Lower lobe of right lung (tissue), 2 donors: ENCODE results near the gene LRFN5. TPM values are rescaled to one million over a fixed set of nuclear protein-coding genes. Genes with fewer than 3 reads are reported as not detected.

Source experiments
- ATAC-seq, 2 donors: fragments of 200-7000 bp; cut with Tn5 transposase; one replicate each; pipeline ENCODE4 v1.9.1; 2020 to 2022; ENCODE audit warnings: mild to moderate bottlenecking in 2 of 2, moderate library complexity in 2 of 2
- DNase-seq: peaks from one replicate; pipeline ENCODE4 v3.0.0-alpha.2; 2020
- H3K27ac ChIP-seq: fragments of 200-600 bp; one replicate; pipeline ENCODE4 v1.8.0; 2022
- H3K27me3 ChIP-seq: fragments of 200-600 bp; one replicate; pipeline ENCODE4 v1.8.0; 2022; ENCODE audit warnings: low read depth
- H3K36me3 ChIP-seq: fragments of 200-600 bp; one replicate; pipeline ENCODE4 v1.8.0; 2022; ENCODE audit warnings: mild to moderate bottlenecking
- H3K4me1 ChIP-seq: fragments of 200-600 bp; one replicate; pipeline ENCODE4 v1.8.0; 2022
- H3K4me3 ChIP-seq: fragments of 200-600 bp; one replicate; pipeline ENCODE4 v1.8.0; 2022; ENCODE audit warnings: mild to moderate bottlenecking
- H3K9me3 ChIP-seq: fragments of 200-600 bp; one replicate; pipeline ENCODE4 v1.8.0; 2022
- CTCF ChIP-seq: fragments of 200-600 bp; IDR thresholded peaks from one replicate; pipeline ENCODE4 v1.8.0; 2022; ENCODE audit warnings: antibody characterized with exemption, mild to moderate bottlenecking
- intact Hi-C: fragments of 100-400 bp; cut with DNase I; formaldehyde crosslinking; loops from one replicate; pipeline ENCODE4 v1.11.0; 2022
- total RNA-seq: library from RNA; stranded (reverse); fragmentation: NEBNext Ultra II Directional; extraction: Animal tissue kit (Norgen Biotek cat#: 25700); gene quantifications from one replicate; pipeline ENCODE4 v1.2.1, GENCODE V29; 2021
- donor health status: DM: no; HTN: yes; CAD: no; lungs with severe emphysema.

Gene LRFN5
- total RNA-seq, 1 donor from 2014 or later = 1.3 TPM

- intact Hi-C loops = no loop called here
- TF ChIP-seq CTCF = no peak
Observed at GRCh38 chr14:41873686-41874317, 267.1 kb downstream of the LRFN5 start.

GRCh38 chr14:41875116-41875515 lies 268.4 kb downstream of the LRFN5 start:
- DNase-seq = no peak
- ATAC-seq = no peak
- no peaks in the 10 kb centered on the region for H3K4me1 ChIP-seq
- no peak overlapping the region for H3K27ac ChIP-seq
- intact Hi-C loops = no loop called here
- no peaks in the 10 kb centered on the region for H3K9me3 ChIP-seq
- H3K27me3 ChIP-seq = no peaks in the 10 kb centered on the region
- no peaks in the 10 kb centered on the region for H3K36me3 ChIP-seq
- no peak for TF ChIP-seq CTCF
- no peak overlapping the region for H3K4me3 ChIP-seq

More at GRCh38 chr14:41873686-41874317, 267.1 kb downstream of the LRFN5 start:
- H3K9me3 ChIP-seq = no peaks in the 10 kb centered on the region
- H3K27me3 ChIP-seq = no peaks in the 10 kb centered on the region
- ATAC-seq (no peak), DNase-seq (no peak)
- no peak overlapping the region for H3K27ac ChIP-seq
- H3K36me3 ChIP-seq = no peaks in the 10 kb centered on the region
- no peaks in the 10 kb centered on the region for H3K4me1 ChIP-seq
- H3K4me3 ChIP-seq = no peak overlapping the region

GRCh38 chr14:41878321-41878720 lies 271.6 kb downstream of the LRFN5 start:
- intact Hi-C loops = no loop called here
- no peak for DNase-seq
- no peak for ATAC-seq
- TF ChIP-seq CTCF = no peak
- Histone ChIP-seq H3K27me3 (no peaks in the 10 kb centered on the region), H3K9me3 (no peaks in the 10 kb centered on the region), H3K27ac (no peak overlapping the region), H3K4me3 (no peak overlapping the region), H3K36me3 (no peaks in the 10 kb centered on the region), H3K4me1 (no peaks in the 10 kb centered on the region)

GRCh38 chr14:41891624-41892023 lies 284.9 kb downstream of the LRFN5 start:
- H3K27me3 ChIP-seq = no peaks in the 10 kb centered on the region
- H3K36me3 ChIP-seq = no peaks in the 10 kb centered on the region
- no peak for TF ChIP-seq CTCF
- H3K27ac ChIP-seq = no peak overlapping the region
- DNase-seq = no peak
- no peaks in the 10 kb centered on the region for H3K9me3 ChIP-seq
- H3K4me3 ChIP-seq = no peak overlapping the region
- ATAC-seq = no peak
- no peaks in the 10 kb centered on the region for H3K4me1 ChIP-seq
- intact Hi-C loops = no loop called here

GRCh38 chr14:41899416-41899815 lies 292.7 kb downstream of the LRFN5 start:
- DNase-seq (no peak), ATAC-seq (no peak)
- H3K36me3 ChIP-seq = no peaks in the 10 kb centered on the region
- no peaks in the 10 kb centered on the region for H3K27me3 ChIP-seq
- H3K9me3 ChIP-seq = no peaks in the 10 kb centered on the region
- intact Hi-C loops = no loop called here
- TF ChIP-seq CTCF = no peak
- H3K27ac ChIP-seq = no peak overlapping the region
- no peaks in the 10 kb centered on the region for H3K4me1 ChIP-seq
- no peak overlapping the region for H3K4me3 ChIP-seq
